ENCODE data around the gene PRRC1. TPM values are rescaled to one million over a fixed set of nuclear protein-coding genes. Genes with fewer than 3 reads are reported as not detected.

The PRRC1 gene
- total RNA-seq, 4 donors from 2014 or later: 22.8 to 43.7 (median 34.0) TPM

DNA sequence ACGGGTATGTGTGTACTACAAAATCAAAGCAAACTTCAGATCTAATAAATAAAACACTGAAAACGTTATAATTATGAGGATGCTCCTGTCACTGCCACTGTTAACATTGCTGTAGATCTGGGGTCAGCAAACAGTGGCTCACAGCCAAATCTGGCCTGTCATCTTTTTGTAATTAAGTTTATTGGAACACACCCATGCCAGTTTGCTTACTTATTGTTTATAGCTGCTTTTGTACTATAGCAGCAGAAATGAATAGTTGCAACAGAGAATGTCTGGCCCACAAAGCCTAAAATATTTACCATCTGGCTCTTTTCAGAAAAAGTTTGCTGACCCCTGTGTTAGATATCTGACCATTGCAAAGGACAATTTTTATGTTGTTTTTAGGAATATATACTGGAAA lies 32.1 kb downstream of the PRRC1 start:
- intact Hi-C loops (cut with DNase I): no loop called here
- Histone ChIP-seq H3K4me1 (no peaks in the 10 kb centered on the region), H3K27me3 (no peaks in the 10 kb centered on the region), H3K4me3 (no peak overlapping the region), H3K9me3 (peaks cover 0 to 3% (median 0%) of the 10 kb centered on the region in 3 donors), H3K27ac (no peak overlapping the region), H3K36me3 (peaks cover 0 to 74% (median 9%) of the 10 kb centered on the region in 3 donors)
- no peak for DNase-seq
- 58 to 60% methylated on average over 2 of the region's 2 CpGs for WGBS, 2 donors
- no peak for TF ChIP-seq POLR2A (IDR thresholded peaks at IDR 0.05)
- TF ChIP-seq, protein P1, sequence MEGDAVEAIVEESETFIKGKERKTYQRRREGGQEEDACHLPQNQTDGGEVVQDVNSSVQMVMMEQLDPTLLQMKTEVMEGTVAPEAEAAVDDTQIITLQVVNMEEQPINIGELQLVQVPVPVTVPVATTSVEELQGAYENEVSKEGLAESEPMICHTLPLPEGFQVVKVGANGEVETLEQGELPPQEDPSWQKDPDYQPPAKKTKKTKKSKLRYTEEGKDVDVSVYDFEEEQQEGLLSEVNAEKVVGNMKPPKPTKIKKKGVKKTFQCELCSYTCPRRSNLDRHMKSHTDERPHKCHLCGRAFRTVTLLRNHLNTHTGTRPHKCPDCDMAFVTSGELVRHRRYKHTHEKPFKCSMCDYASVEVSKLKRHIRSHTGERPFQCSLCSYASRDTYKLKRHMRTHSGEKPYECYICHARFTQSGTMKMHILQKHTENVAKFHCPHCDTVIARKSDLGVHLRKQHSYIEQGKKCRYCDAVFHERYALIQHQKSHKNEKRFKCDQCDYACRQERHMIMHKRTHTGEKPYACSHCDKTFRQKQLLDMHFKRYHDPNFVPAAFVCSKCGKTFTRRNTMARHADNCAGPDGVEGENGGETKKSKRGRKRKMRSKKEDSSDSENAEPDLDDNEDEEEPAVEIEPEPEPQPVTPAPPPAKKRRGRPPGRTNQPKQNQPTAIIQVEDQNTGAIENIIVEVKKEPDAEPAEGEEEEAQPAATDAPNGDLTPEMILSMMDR (IDR thresholded peaks at IDR 0.05): no peak

DNA sequence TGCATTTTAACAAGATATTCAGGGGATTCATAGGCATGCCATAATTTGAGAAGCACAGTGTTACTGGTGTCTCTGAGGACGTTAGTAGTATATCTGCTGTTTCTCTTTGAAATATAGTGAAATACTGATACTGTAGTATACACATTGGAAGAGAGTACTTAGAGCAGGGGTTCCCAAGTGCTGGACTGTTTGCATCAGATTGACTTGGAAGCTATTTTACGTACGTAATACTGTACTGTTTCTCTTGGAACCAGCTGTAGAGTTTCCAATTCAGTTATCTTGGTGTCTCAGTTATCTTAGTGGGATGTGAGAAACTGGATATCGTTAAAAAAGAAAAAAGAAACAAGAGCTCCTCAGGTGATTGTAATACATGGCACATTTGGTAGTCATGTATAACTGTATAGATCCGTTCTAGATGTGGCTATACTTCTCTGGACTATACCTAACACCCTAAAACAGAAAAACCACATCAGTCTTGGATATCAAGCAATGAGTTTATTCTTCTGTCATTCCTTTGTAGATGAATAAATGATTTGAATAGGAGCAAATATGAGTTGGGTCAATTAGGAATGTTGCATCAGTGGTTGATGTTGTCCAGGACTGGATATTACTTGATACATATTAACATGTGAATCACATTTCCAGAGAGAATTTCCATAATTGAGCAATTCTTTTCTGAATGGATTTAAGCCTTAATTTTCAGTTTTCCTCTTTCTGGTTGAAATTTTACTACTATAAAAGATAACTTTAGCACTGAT lies 33.4 kb downstream of the PRRC1 start:
- intact Hi-C loops (cut with DNase I): no loop called here
- Histone ChIP-seq H3K4me3 (no peak overlapping the region), H3K9me3 (no peaks in the 10 kb centered on the region), H3K36me3 (peaks cover 0 to 64% (median 9%) of the 10 kb centered on the region in 3 donors), H3K27me3 (no peaks in the 10 kb centered on the region), H3K27ac (no peak overlapping the region), H3K4me1 (no peaks in the 10 kb centered on the region)
- TF ChIP-seq, protein P1 (IDR thresholded peaks at IDR 0.05): no peak
- no peak for TF ChIP-seq POLR2A (IDR thresholded peaks at IDR 0.05)
- no peak for DNase-seq
- 94% methylated on average over 5 of the region's 5 CpGs for WGBS, 2 donors

DNA sequence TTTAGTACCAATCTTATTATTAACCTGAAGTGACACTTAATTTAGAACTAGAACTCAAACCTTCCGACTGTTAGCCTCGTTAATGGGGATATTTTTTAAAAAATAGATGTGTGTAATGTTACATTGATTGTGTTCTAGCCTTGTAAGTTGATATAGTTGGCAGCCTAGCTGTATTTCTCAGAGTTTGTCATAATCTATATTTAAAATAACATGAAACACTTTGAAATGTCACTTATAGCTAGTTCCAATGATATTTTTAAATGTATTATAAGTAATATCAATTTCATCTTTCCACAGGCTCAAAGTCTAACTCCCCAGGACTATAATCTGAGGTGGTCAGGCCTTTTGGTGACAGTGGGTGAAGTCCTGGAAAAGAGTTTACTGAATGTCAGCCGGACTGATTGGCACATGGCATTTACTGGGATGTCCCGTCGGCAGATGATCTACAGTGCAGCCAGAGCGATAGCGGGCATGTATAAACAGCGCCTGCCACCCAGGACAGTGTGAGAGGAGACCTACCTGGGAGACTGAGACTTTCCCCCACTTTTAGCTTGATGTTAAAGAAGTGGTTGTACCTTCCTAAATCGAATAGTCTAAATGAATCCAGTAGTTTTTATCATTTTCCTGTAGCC lies 34.1 kb downstream of the PRRC1 start:
- H3K4me1 ChIP-seq: no peaks in the 10 kb centered on the region
- no peak for DNase-seq
- WGBS, 2 donors: 87 to 90% methylated on average over 9 of the region's 9 CpGs
- TF ChIP-seq POLR2A (IDR thresholded peaks at IDR 0.05): no peak
- TF ChIP-seq, protein P1 (IDR thresholded peaks at IDR 0.05): no peak
- no peaks in the 10 kb centered on the region for H3K27me3 ChIP-seq
- no peak overlapping the region for H3K4me3 ChIP-seq
- intact Hi-C loops (cut with DNase I): no loop called here
- H3K9me3 ChIP-seq: no peaks in the 10 kb centered on the region
- H3K27ac ChIP-seq: no peak overlapping the region
- peaks cover 0 to 59% (median 9%) of the 10 kb centered on the region in 3 donors for H3K36me3 ChIP-seq

DNA sequence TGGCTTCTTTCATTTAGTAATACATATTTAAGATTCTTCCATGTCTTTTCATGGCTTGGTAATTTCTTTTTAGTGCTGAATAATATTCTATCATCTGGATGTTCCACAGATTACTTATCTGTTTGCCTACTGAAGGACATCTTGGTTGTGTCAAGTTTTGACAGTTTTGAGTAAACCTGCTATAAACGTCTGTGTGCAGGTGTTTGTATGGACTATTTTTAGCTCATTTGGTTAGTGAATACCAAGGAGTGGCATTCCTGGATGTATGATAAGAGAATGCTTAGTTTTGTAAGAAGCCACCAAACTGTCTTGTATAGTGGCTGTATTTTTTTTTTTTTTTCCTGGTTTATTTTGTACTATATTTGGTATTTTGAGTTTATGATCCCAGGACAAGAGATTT lies 38.4 kb downstream of the PRRC1 start:
- no peak for DNase-seq
- Histone ChIP-seq H3K36me3 (peaks cover 0 to 32% (median 9%) of the 10 kb centered on the region in 3 donors), H3K27me3 (no peaks in the 10 kb centered on the region), H3K4me3 (no peak overlapping the region), H3K9me3 (no peaks in the 10 kb centered on the region), H3K27ac (no peak overlapping the region), H3K4me1 (no peaks in the 10 kb centered on the region)
- intact Hi-C loops (cut with DNase I): no loop called here
- TF ChIP-seq, protein P1 (IDR thresholded peaks at IDR 0.05): no peak
- TF ChIP-seq POLR2A (IDR thresholded peaks at IDR 0.05): no peak
- 11 to 41% methylated on average over 1 of the region's 1 CpG for WGBS, 2 donors

DNA sequence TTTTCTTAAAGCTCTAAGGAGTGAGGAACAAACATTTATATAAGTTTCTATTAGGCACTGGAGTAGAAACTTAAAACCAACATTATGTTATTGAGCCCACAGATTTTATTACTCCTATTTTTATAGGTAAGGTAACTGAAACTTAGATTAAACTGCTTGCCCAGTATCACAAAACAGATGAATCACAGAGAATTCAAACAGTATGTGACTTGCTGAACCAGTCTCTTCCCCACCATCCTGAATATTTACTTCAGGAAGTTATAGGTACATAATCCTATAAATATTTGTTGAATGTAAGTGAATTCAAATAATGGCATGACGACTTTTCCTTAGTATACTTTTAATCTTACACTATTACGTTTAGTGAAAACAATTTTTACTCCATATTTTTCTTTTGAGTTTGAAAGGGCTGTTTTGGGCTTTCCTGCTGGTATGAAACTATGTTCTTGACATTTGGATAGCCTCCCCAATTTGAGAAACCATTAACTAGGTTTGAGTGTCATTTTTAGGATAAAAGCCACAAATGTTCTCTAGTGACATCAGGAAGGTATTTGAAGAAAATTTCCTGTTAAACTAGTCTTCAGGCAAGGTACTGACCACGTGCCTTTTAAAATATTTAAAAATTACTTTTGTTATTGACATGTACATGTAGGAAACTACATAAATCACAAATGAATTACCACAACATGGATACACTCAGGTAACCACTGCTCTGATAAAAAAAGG lies 39.3 kb downstream of the PRRC1 start:
- Histone ChIP-seq H3K9me3 (no peaks in the 10 kb centered on the region), H3K27ac (no peak overlapping the region), H3K4me3 (no peak overlapping the region), H3K4me1 (no peaks in the 10 kb centered on the region), H3K27me3 (no peaks in the 10 kb centered on the region), H3K36me3 (peaks cover 0 to 25% (median 6%) of the 10 kb centered on the region in 3 donors)
- TF ChIP-seq, protein P1 (IDR thresholded peaks at IDR 0.05): no peak
- no peak for TF ChIP-seq POLR2A (IDR thresholded peaks at IDR 0.05)
- no peak for DNase-seq
- WGBS, 2 donors: 70 to 83% methylated on average over 3 of the region's 3 CpGs
- intact Hi-C loops (cut with DNase I): no loop called here
